NCI-H345 (cell line): ENCODE measurements around the gene CLEC16A.
"Not testable (repeated sequence)": the region's sequence is repeated elsewhere in the genome, so short reads cannot be mapped to it uniquely, and the experiment has no call there.

ENCODE experiments used
- DNase-seq: peaks from one replicate; lab custom pipeline; 2025; lab: John Stamatoyannopoulos, UW

Gene CLEC16A

DNA sequence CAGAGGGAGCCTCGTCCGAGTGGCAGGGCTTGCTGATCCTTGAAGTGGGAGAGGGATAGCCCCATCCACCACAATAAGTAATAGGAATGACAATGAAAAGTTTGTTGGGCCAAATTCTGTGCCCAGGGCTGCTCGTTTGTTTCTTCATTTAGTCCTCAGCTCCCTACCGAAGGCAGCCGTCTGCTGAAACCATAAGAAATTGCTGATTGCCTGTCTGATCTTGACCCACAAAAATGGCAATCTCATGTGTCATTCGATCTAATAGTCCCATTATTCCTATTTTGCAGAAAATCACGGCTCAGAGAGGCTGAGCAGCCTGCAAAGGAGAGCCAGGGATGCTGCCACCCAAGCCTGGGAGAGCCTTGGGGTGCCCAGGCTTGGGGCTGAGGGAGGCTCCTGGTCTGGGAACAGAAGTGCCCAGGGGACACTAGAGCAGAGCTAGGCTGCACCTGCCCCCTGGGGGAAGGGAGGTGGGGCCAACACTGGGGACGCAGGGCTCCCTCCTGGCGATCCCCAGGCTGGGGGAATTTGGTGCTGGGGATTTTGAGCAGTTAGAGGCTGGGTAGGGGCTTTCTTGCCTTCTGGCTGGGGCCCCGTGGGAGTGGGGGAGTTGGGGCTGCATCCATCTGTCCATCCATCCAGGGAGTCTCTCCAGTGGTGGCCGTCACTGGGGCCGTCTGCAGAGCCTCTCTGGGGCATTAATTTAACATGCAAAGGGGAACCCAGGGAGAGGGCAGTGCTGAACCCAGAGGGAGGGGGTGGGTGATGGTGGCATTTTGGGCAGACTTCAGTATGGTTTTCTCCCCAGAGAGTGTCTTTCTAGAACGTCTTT, 258.1 kb downstream of the CLEC16A start:
- DNase-seq, result no peak

GRCh38 chr16:11203111-11203623, 258.8 kb downstream of the CLEC16A start:
- DNase-seq, result peak; percentile 5

DNA sequence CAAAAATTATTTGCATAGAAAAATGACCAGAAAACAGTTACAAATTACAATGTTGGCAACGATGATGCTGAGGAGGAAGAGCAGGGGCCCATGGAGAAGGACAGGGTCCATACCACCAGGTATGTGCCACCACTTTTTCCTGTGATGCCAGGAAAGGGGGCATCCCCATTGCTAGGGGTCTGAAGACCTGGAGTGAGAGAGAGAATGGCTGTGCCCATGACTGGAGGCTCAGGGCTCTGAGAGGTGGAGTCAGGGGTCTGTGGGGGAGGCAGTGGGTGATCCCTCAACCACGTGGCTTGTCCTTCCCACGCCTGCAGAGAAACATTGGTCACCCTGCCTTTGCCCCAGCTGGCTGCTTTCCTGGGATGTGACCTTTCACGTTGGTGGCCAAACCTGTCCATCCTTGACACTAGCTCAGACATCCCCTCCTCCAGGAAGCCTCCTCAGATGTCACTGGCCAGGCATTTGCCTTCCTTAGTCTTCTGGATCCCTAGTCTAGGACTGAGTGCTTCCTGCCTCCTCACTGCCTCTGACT, 260.2 kb downstream of the CLEC16A start:
- no peak for DNase-seq

DNA sequence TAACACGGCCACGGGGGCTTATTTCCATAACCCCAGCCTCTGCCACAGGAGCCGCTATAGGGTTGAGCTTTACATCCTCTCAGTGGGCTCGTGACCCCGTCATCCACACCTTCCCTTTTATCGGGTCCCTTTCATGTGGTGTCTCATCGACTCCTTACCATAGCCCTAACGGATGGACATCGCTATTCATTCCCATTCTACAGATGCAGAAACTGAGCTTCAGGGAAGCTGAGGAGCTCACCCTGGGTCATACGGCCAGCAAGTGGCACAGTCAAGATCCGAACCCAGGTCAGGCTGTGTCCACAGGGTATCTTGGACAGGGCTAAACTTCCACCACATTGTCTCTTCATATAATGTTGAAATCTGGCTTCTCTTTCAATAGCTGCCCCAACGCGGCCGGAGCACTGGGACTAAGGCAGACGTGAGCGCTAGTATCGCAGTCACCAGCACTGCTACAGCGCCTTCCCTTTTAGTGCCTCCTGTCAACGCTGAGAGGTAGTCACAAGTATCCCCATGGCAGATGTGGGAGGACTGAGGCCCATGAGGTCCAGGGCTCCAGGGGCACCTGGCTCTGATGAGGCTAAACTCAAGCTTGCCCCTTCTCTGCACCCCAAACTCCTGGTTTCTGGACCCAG, 260.8 kb downstream of the CLEC16A start:
- DNase-seq, result no peak

- no peak for DNase-seq
These were observed 261.6 kb downstream of the CLEC16A start for GRCh38 chr16:11205754-11206581.

- DNase-seq, result no peak
These were observed 263.3 kb downstream of the CLEC16A start for GRCh38 chr16:11207646-11208045.

GRCh38 chr16:11208916-11209665, 264.7 kb downstream of the CLEC16A start:
- no peak for DNase-seq

DNA sequence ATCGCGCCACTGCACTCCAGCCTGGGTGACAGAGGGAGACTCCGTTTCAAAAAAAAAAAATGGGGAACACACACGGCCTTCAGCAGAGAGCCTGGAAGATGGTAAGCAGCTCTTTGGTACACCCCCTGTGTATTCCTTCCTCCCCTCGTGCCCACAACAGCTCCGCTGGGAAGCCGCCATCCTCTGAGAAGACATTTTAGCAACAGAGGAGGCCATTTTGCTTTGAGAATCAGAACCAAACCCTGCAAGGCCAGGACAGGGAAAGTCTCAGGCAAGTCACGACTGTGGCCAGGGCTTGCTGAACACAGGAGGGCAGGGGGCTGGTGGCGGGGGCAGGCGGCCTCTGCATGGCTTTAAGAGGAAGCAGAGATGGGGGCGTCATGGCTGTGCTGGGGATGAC, 265.9 kb downstream of the CLEC16A start:
- no peak for DNase-seq

GRCh38 chr16:11211061-11211976, 267.0 kb downstream of the CLEC16A start:
- DNase-seq, result no peak

DNA sequence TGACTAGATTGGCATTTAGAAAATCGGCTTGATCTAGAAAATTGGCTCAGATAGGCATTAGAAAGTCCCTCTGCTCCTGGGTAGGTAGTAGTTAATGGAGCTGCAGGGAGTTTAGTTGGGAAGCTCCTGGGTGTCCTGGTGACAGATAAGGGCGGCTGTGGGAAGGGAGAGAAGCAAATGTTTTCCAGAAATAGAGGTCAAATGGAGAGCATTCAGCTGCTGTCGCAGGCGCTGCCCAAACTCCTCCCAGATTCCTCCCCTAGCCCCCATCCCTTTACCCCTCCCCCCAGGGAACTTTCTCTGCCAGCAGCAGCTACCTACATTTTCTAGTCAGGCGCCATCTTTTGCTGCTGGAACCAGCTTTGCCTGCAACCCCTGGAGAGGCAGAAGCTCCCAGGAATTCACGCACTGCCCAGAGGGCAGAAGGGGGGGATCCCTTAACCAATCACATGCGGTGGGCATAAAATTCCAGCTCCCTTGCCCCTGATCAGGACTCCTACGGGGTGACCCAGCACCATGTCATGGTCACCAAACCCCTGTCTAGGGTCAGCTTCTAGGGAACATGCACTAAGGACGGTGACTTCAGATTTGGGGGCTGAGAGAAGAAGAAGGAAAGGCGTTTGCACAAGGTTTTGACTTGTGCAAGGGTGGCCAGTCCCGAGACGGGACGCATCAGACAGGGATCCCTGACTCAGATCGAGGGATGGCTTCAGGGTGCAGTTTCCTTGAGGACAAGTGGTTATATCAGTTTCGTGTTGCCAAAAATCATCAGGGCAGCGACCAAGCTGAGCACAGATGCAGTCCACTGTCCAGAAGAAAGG, 267.8 kb downstream of the CLEC16A start:
- DNase-seq, result no peak

DNA sequence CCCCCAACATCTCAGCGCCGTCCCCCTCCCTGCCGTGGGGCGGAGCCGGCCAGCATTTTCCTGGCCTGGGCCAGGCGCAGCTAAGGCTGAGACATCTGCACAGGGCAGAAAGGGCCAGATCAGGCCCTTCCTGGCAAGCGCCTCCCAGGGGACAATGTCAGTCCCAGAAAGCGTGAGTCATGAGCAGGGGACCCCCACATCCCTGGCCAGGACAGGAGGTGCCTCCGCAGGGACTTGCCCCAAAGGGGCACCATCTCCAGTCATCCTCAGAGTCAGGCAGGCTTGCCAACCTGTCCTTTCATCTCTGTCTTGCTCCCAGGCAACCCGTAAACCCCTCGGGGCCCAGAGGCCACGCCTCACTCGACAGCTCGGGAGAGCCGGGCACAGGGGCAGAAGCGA, 268.4 kb downstream of the CLEC16A start:
- no peak for DNase-seq

GRCh38 chr16:11213373-11213772, 269.0 kb downstream of the CLEC16A start:
- DNase-seq, result no peak

DNA sequence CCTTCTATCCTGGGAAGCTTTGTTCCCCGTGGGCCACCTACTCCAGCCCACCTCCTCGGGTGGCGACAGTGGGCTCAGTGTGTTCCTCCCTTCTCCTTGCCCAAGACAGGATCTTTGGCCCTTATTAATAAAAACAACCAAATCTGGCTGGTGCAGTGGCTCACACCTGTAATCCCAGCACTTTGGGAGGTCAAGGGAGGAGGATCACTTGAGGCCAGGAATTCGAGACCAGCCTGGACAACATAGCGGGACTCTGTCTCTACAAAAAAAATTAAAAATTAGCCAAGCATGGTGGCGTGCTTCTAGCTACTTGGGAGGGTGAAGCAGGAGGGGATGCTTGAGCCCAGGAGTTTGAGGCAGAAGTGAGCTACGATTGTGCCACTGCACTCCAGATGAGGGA, 269.4 kb downstream of the CLEC16A start:
- DNase-seq, result no peak

DNA sequence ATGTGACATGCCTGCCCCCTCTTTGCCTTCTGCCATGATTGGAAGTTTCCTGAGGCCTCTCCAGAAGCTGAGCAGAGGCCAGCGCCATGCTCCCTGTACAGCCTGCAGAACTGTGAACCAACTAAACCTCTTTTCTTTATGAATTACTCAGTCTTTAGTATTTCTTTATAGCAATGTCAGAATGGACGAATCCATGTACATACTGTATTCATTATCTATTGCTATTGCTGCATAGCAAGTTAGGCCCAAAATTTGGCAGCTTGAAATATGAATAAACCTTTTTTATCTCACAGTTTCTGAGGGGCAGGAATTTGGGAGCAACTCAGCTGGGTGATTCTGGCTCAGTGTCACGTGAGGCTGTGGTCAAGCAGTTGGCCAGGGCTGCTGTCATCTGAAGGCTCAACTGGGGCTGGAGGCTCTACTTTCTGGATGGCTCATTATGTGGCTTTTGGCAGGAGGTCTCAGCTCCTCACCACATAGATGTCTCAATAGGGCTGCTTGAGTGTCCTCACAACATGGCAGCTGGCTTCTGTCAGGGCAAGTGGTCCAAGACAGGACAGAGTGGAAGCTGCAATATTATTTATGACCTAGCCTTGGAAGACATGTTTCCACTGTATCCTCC, 271.7 kb downstream of the CLEC16A start:
- DNase-seq, result no peak

DNA sequence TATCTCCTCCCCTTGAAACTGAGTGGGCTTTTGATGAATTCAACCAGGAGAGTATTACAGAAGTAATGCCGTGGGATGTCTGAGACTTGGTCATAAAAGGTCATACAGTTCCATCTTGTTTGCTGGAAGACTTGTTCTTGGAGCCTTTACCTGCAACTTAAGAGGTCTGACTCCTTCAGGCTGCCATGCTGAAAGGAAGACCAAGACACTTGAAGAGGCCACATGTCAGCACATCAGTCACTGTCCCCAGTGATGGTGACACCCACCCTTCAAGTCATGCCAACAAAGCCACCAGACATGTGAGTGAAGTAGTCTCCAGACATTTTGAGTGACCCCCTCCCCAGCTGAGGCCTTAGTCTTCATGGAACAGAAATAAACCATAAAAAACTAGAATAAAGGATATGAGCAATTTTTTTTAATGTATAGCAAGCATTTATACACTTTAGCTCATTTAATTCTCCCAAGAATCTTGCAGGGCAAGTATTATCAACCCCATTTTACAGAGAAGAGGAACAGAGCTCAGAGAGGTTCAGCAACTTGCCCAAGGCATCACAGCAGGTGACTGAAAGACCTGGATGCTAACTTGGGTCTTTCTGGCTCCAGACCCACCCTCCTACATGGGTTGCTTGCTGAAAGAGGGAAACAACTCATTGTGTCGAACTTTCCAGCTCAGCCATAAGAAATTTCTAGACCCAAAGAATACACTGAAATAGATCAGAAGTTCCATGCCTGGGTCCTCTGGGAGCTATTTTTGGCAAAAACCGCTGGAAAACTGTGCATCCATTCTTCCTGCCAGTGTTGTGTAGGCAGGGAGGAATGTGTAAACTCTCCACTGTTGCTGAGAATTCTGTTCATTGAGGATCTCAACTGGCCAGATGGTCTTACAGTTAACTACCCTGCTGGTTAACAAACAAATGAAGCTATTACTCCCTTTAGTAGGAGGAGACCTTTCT, 273.6 kb downstream of the CLEC16A start:
- DNase-seq, result no peak

GRCh38 chr16:11218604-11218962, 274.2 kb downstream of the CLEC16A start:
- no peak for DNase-seq

GRCh38 chr16:11219178-11219577, 274.8 kb downstream of the CLEC16A start:
- DNase-seq, result no peak

DNA sequence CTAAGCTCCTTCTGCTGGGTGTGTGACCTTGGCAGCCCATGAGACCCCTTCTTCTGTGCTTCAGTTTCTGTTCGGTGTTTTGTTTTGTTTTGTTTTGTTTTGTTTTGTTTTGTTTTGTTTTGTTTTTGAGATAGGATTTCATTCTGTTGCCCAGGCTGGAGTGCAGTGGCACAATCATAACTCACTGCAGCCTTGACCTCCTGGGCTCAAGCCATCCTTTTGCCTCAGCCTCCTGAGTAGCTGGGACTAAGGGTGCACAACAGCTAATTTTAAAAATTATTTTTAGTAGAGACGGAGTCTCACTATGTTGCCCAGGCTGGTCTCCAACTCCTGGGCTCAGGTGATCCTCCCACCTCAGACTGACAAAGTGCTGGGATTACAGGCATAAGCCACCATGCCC, 276.1 kb downstream of the CLEC16A start:
- DNase-seq, result not testable (repeated sequence)
